ENCODE data around the gene PFDN5. TPM values are rescaled to one million over a fixed set of nuclear protein-coding genes. Genes with fewer than 3 reads are reported as not detected.
A peak's percentile ranks its signal among the peaks of the same experiment; 100 is the strongest.

The PFDN5 gene
- total RNA-seq (2014; rRNA removed): 254 and 270 TPM in 2 replicates
- 823 TPM for polyA plus RNA-seq (2012)

DNA sequence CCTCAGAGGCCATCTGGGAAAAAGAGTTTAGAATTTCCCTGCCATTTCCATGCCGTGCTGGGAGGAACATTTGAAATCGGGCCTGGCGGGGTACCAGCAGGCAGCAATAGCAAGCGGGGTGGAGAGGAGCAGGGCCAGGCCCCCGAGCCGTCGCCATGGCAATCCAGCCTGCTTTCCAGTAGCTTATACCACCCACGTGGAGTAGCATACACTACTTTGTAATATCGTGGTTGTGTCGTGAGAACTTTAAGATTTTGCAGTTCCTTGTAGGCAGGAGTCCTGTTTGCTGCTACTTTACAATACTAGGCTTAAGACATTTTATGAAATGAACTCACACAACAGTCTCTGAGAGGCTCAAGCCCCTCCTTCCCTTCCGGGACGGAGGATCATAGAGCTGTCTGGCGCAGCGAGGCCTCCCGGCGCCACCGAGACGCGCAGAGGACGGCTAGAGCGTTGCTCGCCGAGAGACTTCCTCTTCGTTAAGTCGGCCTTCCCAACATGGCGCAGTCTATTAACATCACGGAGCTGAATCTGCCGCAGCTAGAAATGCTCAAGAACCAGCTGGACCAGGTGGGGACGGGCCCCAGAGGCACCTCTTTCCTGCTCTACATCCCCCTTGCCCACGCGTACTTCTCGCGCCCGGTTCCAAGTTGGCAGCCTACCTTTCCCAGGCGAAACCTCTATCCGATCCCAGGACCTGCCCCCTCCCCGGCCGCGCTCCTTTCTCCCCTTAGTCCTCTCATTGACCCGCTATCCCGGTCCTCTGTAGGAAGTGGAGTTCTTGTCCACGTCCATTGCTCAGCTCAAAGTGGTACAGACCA lies at the start of gene PFDN5:
Gene PFDN5, plus strand, starts transcription at position 473 of the 821 bp plus-strand sequence. Its CDS starts 26 bp downstream, at position 499.
- DNase-seq (ENCODE audit: low read depth): peak; percentile 86

DNA sequence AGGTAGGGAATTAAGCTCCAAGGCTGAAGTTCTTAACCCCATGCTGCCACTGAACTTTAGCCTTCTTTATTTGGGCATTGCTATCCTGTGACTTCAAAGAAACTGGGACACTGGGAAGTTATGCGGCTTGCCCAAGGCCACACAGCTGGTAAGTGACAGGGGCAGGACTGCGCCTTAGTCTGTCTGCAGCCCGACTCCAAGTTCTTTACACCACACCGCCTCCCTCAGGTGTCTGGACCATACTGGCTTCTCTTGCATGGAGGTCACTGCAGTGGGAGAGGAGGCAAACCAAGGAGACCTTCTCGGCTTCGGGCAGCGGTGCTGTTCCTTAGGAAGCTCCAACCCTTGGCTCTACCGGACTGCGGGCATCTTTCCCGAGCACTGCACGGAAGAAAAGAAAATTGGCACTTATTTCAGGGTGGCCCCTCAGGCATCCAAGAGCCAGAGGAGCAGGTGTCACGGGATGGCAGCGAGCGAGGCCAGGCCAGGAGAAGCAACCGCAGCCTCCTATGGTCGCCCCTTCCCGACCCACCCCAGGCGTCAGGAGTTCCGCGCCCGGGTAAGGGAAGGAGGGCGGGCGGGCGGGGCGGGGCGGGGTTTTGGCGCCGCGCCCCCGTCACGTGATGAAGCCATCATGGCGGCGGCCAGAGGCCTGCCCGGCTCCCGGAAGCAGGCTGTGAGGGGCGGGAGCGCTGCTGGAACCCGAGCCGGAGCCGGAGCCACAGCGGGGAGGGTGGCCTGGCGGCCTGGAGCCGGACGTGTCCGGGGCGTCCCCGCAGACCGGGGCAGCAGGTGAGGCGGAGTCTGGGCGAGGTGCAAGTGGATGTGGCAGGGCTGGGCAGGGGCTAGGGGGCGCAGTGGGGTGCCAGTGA lies 43.6 kb upstream of the PFDN5 start:
- peak; percentile 63 for DNase-seq (ENCODE audit: low read depth)

DNA sequence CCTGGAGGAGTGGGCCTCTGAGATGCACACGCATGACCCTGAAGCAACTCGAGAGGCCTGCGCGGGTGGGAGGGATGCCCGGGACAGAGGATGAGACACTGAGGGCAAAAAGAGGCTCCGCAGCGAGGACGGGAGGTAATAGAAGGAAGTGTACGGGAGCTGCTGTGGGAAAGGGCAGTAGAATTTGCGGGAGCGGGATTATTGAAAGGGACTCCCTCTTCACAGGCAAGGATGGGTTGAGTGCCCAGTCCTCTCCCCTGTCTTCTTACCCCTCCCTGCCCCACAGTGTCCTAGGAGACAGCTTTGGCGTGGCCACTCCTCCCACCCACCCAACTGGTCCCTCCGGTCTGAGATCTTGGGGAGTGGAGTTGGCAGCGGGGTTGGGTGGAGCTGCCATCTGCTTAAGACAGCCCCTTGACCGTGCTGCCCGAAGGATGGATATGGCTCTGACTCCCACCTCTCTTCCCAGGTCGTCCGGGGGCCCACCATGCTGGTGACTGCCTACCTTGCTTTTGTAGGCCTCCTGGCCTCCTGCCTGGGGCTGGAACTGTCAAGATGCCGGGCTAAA lies 42.9 kb upstream of the PFDN5 start:
- DNase-seq (ENCODE audit: low read depth): peak; percentile 27

DNA sequence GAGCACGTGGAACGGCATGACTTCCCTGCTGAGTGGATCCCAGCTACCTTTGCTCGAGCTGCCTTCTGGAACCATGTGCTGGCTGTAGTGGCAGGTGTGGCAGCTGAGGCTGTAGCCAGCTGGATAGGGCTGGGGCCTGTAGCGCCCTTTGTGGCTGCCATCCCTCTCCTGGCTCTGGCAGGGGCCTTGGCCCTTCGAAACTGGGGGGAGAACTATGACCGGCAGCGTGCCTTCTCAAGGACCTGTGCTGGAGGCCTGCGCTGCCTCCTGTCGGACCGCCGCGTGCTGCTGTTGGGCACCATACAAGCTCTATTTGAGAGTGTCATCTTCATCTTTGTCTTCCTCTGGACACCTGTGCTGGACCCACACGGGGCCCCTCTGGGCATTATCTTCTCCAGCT lies 42.0 kb upstream of the PFDN5 start:
- no peak for DNase-seq (ENCODE audit: low read depth)

DNA sequence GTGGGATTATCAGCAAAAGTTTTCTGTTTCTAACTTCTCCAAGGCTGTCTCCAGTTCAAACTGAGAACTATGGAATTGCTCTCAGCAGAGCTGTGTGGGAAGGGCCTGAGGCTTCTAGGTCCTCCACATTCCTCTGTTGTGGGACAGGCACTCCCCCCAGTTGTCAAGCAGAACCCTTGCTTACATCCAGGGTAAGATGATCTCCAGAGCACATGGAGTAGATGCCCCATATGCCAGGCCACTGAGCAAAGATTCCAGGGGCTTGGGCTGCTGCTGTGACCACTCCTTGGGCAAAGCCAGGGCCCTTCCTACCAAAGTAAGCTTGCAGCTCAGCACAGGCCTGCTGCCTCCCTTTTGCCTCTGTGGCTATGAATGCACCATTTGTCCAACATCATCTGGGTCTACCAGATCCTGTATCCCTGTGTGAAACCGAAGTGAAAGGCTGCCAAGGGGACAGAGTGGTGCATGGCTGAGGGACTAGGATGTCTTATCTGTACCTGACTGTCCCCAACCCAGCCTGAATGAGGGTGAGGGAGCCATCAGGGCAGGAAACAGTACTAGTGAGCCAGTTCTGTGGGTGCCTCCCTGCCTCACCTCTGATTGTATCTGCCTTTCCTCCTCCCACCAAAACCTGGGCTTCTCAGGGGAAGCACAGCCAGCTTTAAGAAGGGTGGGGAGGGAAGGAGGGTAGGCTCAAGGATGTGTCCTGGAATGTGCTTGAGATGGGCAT lies 40.4 kb upstream of the PFDN5 start:
- no peak for DNase-seq (ENCODE audit: low read depth)

DNA sequence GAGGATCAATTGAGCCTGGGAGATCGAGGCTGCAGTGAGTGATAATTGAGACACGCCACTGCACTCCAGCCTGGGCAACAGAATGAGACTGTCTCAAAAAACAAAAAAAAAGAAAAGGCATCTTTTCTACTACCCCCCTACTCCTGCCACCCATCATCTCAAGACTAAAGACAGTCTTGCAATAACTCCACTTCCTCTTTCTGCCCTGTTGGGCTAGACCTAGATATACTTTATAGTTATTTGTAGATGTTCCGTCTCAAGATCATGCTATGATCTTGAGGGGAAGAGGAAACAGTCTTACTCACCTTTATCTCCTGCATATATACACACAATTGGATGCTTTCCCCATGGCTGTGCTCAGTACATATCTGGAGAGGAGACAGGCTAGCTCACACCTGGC lies 39.3 kb upstream of the PFDN5 start:
- no peak for DNase-seq (ENCODE audit: low read depth)

DNA sequence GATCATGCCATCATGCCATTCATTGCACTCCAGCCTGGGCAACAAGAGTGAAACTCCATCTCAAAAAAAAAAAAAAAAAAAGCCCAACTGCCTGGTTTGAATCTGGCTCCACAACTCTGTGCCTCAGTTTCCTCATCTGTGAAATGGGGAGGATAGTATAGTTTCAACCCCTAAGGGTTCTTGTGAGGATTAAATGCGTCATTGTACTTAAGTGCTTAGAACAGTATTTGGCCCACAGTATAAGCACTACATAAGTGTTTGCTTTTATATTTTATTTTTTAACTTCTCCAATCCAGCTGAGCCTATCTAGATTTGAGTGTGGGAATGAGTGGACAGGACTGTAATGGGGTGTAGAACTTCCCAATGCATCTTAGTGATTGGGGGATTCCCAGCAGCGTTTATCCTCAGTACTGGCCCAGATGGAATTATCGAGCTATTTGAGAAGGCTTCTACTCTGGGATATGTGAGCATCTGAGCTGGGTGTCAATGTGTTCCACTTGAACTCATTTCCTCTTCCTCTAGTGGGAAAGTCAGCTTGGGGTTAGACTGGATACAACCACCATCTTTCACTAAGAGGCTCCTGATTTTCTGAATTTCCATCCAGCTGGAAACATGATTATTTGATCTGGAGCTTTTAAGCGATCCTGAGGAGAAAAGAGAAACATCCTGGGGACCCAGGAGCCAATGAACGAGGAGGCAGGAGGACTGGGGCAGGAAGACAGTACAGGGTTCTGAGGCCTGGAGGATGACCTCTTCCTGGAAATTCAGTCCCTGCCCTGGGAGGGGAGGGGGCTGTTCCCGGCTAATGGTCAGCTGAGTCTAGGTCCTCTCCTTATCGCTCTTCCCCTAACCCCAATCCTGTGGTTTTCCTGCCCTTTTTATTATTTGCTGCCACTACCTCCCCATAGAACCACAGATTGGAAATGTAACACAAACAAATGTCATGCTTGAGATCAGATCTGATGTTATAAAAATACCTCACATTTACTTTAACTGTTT lies 36.5 kb upstream of the PFDN5 start:
- DNase-seq (ENCODE audit: low read depth): no peak

DNA sequence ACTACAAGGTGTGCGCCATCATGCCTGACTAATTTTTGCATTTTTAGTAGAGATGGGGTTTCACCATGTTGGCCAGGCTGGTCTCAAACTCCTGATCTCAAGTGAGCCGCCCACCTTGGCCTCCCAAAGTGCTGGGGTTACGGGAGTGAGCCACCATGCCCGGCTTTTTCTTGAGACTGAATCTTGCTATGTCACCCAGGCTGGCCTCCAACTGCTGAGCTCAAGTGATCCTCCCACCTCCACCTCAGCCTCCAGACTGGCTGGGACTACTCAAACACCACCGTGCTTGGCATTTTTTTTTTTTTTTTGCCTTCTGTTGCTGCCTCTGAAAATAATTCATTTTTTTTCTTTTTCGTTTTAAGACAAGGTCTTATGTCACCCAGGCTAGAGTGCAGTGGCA lies 35.5 kb upstream of the PFDN5 start:
- DNase-seq (ENCODE audit: low read depth): no peak

DNA sequence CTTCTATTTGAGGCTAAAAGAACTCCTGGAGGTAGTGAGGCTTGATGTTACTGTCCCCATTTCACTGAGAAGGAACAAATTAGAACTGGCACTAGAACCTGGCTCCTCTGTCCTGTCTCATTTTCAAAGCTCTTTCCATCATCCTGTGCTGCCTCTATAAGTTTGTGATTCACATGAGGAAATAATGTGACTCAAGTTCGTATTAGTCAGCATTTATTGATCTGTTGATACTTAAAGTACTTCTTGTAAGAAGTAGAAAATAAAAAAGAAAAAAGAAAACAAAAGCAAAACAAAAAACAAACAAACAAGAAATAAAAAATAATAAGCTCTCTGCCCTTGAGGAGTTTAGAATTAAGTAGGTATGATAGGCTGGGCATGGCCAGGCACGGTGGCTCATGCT lies 29.6 kb upstream of the PFDN5 start:
- no peak for DNase-seq (ENCODE audit: low read depth)

DNA sequence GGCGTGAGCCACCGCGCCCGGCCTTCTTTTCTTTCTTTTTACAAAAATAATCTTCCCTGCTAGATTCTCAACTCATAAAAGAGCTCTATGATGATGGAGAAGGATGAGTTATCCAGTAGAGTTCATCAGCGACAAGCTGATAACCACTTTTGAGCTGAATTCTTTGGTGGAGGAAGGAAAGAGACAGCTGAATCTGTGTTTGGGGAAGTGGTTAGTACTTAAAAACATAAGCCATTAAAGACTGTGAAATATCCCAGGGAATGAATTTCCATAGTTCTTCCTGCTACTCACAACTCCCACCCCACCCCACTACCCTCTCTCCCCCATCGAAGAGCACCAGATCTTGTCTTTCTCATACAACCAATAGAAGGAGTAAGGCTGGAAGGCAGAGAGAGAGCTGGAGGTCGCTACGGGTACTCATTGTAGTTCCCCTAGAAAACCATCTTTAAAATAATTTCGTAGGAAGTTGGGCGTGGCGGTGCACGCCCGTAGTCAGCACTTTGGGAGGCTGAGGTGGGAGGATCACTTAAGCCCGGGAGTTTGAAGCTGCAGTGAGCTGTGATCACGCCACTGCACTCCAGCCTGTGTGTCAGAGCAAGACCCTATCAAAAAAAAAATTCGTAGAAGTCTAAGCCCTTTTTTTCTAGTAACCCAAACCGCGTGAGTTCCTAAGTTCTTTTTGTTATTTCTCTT lies 27.9 kb upstream of the PFDN5 start:
- DNase-seq (ENCODE audit: low read depth): no peak

DNA sequence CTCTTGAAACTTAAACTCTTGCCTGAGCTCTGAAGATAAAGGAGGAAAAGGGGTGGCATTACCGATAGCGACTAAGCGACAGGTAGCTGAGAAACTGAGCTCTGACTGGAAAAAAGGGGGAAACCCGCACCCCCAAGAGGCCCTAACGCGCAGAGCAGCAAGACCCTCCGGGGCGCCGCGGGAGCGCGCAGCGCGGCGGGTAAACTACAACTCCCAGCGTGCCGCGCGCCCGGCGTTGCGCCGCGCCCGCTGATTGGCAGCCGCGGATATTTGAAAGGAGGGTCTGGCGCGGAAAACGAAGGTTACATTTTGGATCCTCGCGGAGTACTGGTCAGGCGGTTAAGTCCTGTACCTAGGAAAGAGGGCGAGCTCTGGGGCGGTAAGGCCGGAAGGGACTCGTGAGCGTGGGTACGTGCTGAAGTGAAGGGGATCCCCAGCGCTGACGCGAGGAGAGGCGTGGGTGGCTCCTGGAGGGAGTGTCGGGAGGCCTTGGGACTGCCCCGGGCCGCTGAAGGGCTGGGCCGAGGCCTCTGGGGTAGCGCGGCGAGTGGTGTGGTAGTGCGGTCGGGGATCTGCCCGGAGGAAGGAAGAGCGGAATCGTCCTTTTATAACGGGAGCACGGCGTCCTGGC lies 27.2 kb upstream of the PFDN5 start, which contains the start of gene ESPL1:
Gene ESPL1, plus strand, starts transcription at position 301 of the 631 bp plus-strand sequence. CDS start 468 bp downstream, outside the sequence.
- DNase-seq (ENCODE audit: low read depth): peak; percentile 73

DNA sequence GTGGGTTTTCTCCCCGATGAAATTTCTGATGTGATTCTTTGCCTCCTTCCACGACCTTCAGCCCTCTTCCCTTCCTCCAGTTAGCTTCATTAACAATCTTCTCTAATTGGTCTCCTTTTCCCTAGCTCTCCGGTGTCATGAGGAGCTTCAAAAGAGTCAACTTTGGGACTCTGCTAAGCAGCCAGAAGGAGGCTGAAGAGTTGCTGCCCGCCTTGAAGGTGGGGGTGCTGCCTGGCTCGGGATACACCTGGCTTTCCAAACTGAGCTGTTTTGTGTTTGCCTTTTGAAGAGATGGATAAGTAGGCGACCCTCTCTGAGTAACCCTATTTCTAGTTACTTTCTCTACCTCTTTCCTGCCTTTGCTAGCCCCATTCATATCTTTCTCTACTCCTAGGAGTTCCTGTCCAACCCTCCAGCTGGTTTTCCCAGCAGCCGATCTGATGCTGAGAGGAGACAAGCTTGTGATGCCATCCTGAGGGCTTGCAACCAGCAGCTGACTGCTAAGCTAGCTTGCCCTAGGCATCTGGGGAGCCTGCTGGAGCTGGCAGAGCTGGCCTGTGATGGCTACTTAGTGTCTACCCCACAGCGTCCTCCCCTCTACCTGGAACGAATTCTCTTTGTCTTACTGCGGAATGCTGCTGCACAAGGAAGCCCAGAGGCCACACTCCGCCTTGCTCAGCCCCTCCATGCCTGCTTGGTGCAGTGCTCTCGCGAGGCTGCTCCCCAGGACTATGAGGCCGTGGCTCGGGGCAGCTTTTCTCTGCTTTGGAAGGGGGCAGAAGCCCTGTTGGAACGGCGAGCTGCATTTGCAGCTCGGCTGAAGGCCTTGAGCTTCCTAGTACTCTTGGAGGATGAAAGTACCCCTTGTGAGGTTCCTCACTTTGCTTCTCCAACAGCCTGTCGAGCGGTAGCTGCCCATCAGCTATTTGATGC lies 26.4 kb upstream of the PFDN5 start:
- DNase-seq (ENCODE audit: low read depth): peak; percentile 25

DNA sequence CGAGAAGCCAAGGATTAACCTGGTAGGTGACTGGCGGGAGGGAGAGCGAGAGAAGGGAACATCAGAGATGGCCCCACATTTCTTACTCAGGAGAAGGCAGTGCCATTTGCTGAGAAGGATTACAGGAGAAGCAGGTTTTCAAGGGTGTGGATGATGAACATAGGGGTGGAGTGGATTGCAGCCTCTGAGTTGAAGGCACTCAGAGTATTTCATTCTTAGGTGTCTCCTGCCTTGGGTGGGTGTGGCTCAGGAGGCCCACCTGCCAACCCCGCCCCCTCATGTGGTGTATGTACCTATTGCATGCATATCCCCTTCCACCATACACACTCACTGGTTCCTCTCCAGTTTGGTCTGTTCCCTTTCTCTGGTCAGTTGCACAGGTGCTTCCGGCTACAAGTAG lies 20.9 kb upstream of the PFDN5 start:
- no peak for DNase-seq (ENCODE audit: low read depth)

DNA sequence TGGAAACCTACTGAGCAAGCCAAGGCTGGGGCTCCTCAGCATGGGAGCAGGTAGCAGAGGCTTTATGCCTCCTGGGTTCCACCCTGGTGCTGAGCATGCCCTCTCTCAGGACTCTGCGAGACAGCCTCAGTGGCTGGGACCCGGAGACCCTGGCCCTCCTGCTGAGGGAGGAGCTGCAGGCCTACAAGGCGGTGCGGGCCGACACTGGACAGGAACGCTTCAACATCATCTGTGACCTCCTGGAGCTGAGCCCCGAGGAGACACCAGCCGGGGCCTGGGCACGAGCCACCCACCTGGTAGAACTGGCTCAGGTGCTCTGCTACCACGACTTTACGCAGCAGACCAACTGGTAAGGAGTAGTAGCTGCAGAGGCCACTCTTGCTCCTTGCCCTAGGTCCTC lies 18.8 kb upstream of the PFDN5 start:
- no peak for DNase-seq (ENCODE audit: low read depth)

DNA sequence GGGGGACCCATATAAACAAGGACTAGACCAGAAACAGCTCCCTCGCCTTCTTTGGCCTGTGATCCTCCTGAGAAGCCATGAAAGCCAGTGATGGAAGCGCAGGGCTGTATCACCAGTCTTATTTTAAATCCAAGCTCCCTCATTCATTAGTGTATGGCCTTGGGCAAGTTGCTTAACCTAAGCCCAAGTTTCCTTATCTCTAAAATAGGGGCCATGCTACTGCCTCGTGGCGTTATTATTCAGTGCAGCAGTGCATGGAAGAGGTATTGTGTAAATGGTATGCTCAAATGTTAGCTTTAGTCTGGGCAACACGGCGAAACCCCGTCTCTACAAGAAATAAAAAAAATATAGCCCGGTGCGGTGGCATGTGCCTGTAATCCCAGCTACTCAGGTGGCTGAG lies 17.4 kb upstream of the PFDN5 start:
- no peak for DNase-seq (ENCODE audit: low read depth)

DNA sequence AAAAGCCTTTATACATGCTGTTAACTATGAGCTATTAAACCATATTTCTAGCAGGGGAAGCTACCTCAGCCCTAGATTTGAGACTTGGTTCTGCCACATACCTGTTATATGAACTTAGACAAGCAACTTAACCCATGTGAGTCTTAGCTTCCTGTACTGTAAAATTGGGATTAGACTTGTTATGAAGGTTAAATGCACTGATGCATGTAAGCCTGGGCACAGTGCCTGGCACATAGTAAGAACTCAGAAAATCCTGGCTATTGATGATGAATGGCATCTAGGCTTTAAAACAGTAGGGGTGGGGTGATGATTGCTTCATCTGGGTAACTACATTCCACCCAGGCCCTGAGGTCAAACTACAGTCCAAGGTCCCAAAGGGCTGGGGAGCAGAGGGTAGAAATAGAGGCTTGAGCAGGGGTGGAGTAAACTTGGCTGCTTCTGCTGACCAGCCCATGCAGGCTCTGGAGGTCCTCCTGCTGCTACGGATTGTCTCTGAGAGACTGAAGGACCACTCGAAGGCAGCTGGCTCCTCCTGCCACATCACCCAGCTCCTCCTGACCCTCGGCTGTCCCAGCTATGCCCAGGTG lies 16.0 kb upstream of the PFDN5 start:
- no peak for DNase-seq (ENCODE audit: low read depth)

DNA sequence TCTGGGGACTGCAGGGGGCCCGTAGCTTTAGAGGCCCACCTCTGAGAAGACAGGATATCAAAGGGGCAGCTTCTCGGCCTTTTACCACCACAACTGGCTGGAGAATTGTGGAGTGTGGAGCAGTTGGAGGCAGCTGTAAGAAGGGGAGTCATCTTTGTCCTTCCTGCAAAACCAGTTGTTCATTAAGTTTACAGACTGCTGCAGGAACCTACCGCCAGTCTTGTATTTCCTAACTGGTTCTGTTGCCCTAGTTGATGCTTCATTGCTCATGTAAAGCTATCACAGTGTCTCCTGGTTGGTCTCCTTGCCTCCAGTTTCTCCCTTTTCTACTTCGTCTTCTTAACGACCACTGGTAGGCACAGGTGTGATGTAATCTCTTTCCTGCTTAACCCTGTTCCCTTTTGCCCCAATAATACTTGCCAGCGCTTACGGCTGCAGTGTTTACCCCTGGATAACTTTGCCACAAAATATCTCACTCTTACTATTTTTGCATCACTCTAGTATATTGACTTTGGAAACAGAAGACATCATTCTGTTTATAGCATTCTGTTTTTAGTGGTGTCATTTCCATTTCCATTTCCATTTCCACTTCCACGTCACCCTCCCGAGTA lies 15.3 kb upstream of the PFDN5 start:
- no peak for DNase-seq (ENCODE audit: low read depth)
